Umbilical cord (tissue), 2 donors: ENCODE data around the gene PAPSS2. TPM values are rescaled to one million over a fixed set of nuclear protein-coding genes. Genes with fewer than 3 reads are reported as not detected.
"Not testable (repeated sequence)": the region's sequence is repeated elsewhere in the genome, so short reads cannot be mapped to it uniquely, and the experiment has no call there.

Experiments used
- DNase-seq: peaks from one replicate; pipeline ENCODE4 v3.0.0-alpha.2; 2015; ENCODE audit warnings: low spot score
- total RNA-seq: library from RNA; depleted of rRNA; stranded (reverse); fragments of >200 nt; gene quantifications from one replicate; pipeline ENCODE4 v1.2.3, GENCODE V29; 2014; ENCODE audit warnings: low replicate concordance; ENCODE audit not compliant: insufficient read depth

PAPSS2 gene
- total RNA-seq, 1 donor from 2014 or later, result 45.5 TPM

GRCh38 chr10:87642486-87642885 is 17.2 kb upstream of the PAPSS2 start:
- no peak for DNase-seq

GRCh38 chr10:87642988-87643387 is 16.7 kb upstream of the PAPSS2 start:
- DNase-seq, result no peak

DNA sequence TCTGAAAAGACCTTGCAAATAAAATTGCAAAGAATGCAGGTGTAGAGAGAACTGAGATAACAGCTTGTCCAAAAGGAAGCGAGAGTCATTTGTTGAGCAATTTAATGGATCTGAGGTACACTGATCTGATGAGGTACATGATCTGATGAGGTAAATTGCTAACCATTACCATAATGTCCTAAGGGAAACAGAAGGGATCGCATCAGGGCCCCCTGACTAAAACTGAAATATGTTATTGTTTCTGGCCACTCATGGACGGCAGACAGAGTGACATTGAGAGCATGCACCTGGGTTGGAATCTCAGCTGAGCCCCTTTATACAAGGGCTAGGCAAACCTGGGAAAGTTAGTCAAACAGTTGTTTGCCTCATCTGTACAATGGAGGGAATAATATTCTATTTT is 15.8 kb upstream of the PAPSS2 start:
- DNase-seq, result no peak

DNA sequence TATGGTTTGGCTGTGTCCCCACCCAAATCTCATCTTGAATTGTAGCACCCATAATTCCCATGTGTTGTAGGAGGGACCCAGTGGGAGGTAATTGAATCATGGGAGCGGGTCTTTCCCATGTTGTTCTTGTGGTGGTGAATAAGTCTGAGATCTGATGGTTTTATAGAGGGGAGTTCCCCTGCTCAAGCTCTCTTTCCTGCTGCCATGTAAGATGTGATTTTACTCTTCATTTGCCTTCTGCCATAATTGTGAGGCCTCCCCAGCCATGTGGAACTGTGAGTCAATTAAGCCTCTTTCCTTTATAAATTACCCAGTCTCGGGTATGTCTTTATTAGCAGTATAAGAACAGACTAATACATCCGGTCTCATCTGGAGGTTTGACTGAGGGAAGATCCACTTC is 15.2 kb upstream of the PAPSS2 start:
- not testable (repeated sequence) for DNase-seq

DNA sequence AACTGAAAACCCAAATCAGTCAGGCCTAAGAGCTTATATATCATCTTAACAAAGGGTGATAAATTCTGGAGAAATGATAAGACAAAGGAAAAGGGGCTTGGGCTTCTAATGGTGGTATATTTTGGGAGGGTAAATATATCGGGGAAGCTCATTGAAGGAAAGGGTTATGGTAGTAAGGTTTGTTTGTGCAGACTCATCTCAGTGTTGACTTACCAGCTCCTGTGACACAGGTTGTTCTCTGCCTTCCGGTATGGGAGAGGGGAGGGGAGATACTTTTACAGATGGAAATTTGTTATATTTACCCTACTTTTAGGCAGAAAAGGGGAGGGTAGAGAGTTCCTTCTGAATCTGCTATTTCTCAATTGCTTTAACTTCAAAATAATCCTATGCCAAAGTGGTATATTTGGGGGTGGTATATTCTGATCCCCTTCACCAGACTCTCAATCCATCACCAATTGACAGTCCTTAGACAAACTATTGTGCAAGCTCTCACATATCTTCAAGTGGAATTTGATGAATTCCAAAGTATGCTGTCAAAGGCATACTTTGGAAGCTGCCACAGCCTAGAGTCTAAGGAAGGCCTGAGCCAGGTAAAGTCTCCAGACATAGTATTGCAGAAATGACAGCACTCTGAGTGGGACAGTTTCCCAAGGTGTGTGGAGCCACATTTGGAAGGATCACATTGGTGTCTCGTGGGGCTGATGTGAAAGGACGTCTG is 13.3 kb upstream of the PAPSS2 start:
- DNase-seq, result no peak

- DNase-seq, result no peak
Observed at GRCh38 chr10:87646935-87647334, 12.7 kb upstream of the PAPSS2 start.

- DNase-seq, result no peak
Observed at GRCh38 chr10:87650838-87651589, 8.7 kb upstream of the PAPSS2 start.

- DNase-seq, result no peak
Observed at GRCh38 chr10:87651801-87652200, 7.9 kb upstream of the PAPSS2 start.

- no peak for DNase-seq
Observed at GRCh38 chr10:87652261-87652660, 7.4 kb upstream of the PAPSS2 start.

DNA sequence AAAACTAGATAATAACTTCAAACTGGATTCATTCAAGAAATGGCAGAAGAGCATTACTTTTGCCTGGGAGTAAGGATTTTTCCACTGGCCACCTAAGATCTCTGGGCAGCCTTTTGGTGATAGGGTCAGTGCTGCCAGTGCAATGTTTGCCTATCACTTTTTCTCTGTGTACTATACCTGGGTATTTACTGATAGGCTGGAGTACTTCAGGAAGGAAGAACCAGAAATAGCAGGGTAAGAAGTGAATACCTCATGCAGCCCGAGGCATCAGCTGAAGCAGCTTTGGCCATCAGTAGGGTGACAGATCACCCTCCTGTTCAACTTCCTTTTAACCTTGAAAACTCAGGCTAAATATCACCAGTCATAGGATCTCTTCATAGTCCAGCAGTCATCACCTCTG is 5.5 kb upstream of the PAPSS2 start:
- DNase-seq, result no peak

DNA sequence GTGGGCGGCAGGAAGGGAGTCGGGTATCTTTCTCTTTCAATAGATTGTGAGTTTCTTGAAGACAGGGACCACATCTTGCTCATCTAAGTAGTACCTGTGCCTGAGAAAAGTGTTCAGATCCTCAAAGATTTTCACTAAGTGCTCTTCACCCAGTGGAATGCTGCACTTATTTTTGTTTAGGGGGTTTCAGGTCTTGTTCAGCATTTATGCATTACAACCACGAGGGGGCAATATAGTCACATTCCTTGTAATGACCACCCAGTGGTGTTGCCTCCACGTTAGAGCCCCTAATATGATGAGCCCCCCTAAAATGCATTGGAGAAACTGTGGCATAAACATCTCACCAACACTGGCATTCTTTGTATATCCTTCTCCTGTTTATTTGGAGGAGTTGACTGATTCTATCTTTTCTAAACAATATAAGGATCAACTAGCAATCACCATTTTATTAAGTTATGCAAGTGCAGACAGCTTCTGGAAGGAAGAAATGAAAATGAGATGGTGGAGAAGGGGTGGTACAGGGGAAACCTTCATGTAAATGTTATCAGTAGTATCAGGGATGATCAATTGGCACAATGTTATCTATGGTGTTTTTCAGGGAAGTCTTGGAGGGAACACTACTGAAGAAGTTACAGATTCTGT is 3.1 kb upstream of the PAPSS2 start:
- DNase-seq, result peak; percentile 55

GRCh38 chr10:87657371-87657770 is 2.3 kb upstream of the PAPSS2 start:
- DNase-seq, result no peak

GRCh38 chr10:87658321-87658795 is 1.3 kb upstream of the PAPSS2 start:
- DNase-seq, result peak; percentile 27

DNA sequence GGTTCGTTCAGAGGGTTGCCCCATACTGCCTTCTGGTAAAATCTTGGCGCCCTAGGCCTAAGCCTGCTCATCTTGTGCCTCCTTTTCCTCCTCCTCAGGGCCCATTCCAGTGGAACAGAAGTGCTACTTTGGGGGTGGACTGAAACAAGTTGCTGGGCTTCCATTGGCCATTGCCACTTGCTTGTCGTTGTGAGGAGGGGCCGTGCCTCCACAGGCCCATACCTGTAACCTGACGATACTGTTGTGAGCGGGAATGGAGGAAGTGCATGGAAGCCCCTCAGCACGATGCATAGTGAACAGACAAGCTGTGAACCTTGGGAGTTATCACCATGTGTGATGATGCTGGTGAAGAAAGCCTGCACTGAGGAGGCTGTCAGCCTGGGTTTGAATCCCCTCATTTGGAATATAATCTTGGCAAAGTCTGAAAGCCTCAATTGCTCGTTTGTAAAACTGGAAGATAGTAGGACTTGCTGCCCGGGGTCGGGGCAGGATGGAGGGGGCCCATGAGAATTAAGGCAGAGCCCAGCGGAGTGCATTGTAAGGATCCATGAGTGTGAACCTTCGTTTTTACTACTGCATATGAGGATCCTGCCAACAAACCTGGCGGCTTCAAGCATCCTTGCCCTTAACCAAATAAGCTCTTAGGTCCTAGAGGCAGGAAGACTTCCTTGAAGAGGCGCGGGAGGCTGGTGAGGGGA is 671 bp upstream of the PAPSS2 start:
- DNase-seq, result no peak

DNA sequence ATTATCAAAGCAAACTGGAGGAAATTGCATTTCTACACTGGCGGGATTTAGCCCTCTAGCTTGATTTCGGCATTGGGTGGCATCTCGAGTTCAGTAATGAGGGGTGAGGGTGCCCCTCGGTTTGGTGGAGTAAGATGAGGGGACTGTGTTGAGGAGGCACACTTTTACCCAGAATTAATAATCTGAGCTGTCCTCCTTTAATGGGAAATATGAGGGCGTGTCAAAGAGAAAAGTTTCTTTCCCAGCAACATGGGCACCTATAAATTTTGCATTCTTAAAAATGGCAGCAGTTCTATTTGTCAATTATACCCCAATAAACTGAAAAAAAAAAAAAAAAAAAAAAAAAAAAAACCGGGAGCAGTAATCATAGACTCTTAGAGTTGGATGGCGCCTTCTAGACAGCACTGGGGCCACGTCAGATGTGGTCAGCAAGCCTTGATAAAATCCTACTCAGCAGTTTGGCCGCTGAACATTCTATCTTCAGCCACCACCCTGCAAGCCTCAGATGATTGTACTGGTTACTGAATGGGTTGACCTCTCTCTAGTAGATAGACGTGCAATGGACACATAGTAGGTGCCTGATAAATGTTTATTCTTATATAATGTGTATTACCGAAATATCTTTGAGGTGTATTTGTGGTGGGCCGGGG is 931 bp downstream of the PAPSS2 start:
- DNase-seq, result peak; percentile 61

- DNase-seq, result no peak
Observed at GRCh38 chr10:87661861-87662785, 2.4 kb downstream of the PAPSS2 start.

GRCh38 chr10:87664276-87664701 is 4.6 kb downstream of the PAPSS2 start:
- DNase-seq, result no peak

DNA sequence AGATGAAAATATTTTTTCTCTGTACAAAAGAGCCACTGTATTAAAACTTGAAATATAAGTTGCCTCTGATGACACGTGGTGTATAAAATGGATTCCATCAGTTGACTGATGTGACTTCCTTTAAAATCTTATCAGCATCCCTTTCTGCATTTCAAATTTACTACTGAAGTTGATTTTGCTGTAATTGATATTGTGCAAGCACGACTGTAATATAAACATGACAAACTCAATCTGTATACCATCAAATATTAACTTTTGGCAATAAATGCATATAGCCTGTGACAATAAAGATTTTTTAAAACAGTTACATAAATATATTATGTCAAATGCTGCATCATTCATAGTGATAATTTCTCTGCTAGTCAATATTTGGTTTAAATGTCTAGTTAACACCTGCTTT is 7.8 kb downstream of the PAPSS2 start:
- DNase-seq, result no peak

DNA sequence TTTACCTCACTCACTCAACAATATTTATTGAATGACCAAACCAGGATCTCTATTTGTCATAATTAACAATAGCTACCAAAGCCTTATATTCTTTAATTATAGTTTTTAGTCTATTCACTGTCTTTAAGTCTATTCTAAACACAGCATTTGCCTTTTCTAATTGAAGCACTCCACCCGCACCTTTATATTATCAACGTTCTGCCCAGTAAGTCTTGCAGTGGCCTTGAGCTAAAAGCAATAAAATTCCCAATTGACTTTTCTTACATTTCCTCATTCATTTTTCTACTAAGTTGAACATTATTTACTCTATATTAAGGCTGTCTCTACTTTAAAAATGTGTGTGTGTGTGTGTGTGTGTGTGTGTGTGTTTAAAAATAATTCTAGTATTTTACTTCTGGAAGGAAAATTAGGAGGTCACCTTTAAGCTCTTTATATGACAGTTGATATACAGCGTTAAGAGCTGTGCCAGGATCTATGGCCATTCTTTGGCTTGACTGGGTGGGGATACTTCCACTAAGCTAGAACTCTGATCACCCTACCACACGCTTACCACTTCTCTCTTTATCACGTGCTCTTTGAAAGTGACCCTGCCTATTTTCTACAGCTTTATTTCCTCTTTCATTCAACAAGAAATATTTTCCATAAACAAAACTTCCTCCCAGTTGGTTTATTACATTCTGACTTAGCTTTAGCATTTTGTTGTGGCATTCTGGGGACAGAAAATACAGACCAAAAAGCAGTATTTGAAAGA is 8.8 kb downstream of the PAPSS2 start:
- no peak for DNase-seq

GRCh38 chr10:87669752-87670151 is 10.1 kb downstream of the PAPSS2 start:
- DNase-seq, result no peak
